Measurements from ENCODE around the gene TNS1.

- TF ChIP-seq EZH2phosphoT487 (IDR thresholded peaks at IDR 0.05; ENCODE audit: insufficient read depth, low read depth) (no peak), EZH2 (IDR thresholded peaks at IDR 0.05; ENCODE audit: insufficient read depth, poor library complexity, severe bottlenecking) (no peak)
Measured at GRCh38 chr2:217847552-217848350, 155.0 kb downstream of the TNS1 start.

Data from GM23248 (cell line).